NCI-H748 (cell line): ENCODE measurements around the gene USP10.
"Not testable (repeated sequence)": the region's sequence is repeated elsewhere in the genome, so short reads cannot be mapped to it uniquely, and the experiment has no call there.

ENCODE experiments used
- DNase-seq: peaks from one replicate; lab custom pipeline; 2025; ENCODE audit not compliant: unreplicated experiment; lab: John Stamatoyannopoulos, UW

Gene USP10

GRCh38 chr16:84746231-84746630, 46.4 kb downstream of the USP10 start:
- no peak for DNase-seq

- no peak for DNase-seq
Measured at GRCh38 chr16:84746875-84747274, 47.1 kb downstream of the USP10 start.

DNA sequence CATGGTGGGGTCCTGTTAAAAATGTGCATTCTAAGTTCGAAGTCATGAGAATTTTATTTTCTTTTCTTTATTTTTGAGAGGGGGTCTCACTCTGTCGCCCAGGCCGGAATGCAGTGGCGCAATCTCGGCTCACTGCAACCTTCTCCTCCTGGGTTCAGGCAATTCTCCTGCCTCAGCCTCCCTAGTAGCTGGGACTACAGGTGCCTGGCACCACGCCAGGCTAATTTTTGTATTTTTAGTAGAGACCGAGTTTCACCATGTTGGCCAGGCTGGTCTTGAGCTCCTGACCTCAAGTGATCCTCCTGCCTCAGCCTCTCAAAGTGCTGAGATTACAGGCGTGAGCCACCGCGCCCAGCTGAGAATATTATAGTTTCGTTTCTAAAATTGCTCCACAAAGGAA, 48.4 kb downstream of the USP10 start:
- not testable (repeated sequence) for DNase-seq

- no peak for DNase-seq
Measured at GRCh38 chr16:84749072-84749471, 49.3 kb downstream of the USP10 start.

DNA sequence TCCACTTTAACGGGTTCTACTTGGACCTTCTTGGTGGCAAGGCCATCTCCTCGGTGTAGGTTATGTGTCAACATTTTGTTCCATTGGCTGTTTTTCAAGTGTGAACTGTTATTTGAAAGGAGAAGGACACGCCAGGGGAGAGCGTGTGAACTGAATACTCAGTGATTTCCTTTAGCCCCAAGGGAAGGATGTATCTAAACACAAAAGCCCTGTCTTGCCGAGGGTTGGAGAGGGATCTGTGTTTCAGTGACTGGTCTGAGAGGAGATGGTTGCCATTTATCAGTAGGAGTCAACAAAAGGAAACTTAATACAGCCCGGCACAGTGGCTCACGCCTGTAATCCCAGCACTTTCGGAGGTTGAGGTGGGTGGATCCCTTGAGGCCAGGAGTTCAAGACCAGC, 50.0 kb downstream of the USP10 start:
- no peak for DNase-seq

- no peak for DNase-seq
Measured at GRCh38 chr16:84750575-84750974, 50.8 kb downstream of the USP10 start.

DNA sequence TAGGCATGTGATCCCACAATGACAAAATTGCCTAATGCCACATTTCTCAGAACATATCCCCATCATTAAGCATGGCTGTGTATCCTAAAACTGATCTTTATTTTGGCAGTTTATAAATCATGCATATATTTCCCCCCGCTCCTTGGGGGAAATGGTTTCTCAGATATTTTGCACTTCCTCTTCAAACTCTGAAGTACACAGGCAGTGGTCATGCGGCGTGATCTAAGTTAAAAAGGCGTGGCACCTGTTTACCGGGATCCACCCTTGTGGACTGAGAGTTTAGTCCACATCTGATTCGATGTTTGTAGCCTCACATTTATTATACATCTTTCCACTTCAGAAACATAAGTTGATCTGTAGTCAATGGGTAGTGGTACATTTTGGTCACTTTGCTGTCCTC, 51.4 kb downstream of the USP10 start:
- DNase-seq, result no peak

- DNase-seq, result no peak
Measured at GRCh38 chr16:84751947-84752346, 52.1 kb downstream of the USP10 start.

DNA sequence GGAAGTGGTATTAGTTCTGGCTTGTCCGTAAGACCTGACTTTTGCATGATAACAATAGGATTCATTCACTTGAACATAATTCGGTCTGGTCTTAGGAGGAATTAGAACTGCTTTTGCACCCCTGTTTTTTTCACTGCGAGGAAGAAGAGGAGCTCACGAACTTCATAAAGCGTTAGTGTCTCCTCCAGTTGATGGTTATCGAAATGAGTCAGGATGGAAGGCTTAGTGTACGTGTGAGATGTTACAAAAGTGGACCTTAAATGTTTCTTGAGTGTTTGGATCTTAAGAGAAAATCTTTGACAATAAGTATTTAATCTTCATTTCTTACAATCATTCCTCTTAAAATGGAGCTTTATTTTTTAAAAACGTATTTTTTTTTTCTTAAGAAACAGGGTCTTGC, 52.8 kb downstream of the USP10 start:
- DNase-seq, result no peak

GRCh38 chr16:84753412-84754326, 53.9 kb downstream of the USP10 start:
- DNase-seq, result no peak

- DNase-seq, result peak; percentile 73
Measured at GRCh38 chr16:84754353-84754856, 54.6 kb downstream of the USP10 start.

DNA sequence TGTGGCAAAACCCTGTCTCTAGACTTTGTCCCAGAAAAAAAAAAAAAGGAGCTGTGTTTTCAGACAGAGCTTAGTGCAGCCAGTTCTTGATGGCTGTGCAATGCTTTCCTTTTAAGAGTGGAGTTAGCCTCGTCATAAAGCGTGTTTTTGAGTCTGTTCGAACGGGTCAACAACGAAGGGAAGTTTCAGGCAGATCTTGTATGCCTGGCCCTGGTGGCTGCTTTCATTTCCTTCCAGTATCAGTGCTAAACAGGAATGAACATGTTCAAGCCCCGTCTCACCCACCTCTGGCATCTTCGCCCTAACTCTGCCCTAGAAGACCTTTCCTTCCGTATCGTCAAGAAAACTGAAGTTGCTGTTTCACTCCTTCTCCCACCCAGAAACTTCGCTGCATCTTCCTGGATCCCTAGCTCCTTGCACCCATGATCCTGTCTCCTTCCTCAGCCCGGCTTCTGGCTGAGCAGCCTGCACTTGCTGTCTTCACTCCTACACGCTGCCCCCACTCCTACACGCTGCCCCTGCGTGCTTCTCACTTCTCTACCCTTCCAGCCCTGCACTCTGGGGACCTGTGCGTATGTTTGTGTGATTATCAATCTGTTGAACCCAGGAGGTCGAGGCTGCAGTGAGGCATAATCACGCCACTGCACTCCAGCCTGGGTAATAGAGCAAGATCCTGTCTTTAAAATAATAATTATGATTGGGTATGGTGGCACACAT, 55.3 kb downstream of the USP10 start:
- DNase-seq, result no peak

DNA sequence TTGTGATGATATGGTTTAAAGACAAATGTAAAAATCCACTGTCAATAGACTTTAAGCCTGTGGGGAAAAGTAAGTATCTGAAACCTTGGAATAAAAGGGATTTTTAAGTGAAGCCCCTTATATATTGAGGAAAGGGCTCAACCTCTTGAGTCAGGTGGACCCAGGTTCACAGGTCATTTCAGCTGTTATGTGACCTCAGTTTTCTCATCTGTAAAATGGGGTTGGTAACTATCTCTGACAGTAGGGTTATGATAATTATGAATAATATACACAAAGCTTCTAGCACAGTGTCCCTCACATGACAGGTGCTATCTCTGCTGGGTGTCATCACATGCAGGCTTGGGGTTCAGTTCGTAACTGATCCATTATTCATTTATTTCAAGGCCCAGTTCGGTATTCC, 57.0 kb downstream of the USP10 start:
- no peak for DNase-seq

GRCh38 chr16:84758627-84759026, 58.8 kb downstream of the USP10 start:
- no peak for DNase-seq

DNA sequence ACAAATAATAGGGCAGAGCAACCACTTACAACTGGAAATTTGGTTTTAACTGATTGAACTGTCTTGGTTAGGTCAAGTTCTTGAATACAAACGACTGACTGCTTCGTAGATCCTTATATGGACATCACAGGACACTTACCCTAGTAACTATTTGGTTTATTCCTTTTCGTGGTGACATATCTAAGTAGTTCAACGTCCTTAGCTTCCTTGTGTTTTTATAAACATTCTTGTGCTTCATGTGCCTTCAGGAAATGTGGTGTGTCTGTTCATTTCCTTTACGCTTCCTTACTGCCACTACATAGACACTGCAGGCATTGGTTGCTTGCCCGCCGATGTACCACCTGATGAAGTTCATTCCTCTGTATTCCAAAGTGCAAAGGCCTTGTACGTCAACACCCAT, 59.3 kb downstream of the USP10 start:
- DNase-seq, result no peak

GRCh38 chr16:84759906-84760305, 60.1 kb downstream of the USP10 start:
- DNase-seq, result no peak

- no peak for DNase-seq
Measured at GRCh38 chr16:84761448-84762368, 61.9 kb downstream of the USP10 start.

DNA sequence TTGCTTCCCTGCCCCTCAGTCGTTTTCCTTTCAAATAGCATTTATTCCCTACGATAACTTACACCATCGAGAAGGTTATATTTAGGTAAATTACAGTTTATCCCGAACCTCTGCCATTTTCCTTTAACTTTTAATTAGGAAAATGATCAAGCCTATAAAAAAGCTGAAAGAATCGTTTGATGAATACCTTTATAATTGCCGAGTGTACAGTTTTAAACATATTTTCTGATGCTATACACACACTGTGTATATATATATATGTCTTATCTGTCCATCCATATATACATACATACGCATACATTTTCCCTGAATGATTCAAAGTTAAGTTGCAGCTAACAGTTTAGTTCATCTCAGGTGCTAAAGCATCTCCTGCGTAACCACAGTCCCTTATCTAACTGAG, 63.4 kb downstream of the USP10 start:
- no peak for DNase-seq

DNA sequence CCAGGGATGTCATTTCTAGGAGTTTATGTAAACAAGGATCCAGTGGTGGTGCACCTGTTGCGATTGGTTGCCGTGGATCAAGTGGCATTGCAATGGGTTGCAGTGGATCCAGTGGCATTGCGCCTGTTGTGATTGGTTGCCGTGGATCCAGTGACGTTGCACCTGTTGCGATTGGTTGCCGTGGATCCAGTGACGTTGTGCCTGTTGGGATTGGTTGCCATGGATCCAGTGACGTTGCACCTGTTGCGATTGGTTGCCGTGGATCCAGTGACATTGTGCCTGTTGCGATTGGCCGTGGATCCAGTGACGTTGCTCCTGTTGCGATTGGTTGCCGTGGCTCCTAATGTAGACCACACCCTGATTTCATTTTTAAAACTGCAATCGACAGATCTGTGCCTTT, 63.8 kb downstream of the USP10 start:
- DNase-seq, result no peak

- DNase-seq, result no peak
Measured at GRCh38 chr16:84764970-84765369, 65.2 kb downstream of the USP10 start.
